Measurements from ENCODE around the gene LRRC7.
"Not testable (repeated sequence)": the region's sequence is repeated elsewhere in the genome, so short reads cannot be mapped to it uniquely, and the experiment has no call there.

Gene LRRC7

GRCh38 chr1:69987881-69988280 lies 420.2 kb downstream of the LRRC7 start:
- no peak for DNase-seq

- DNase-seq, result peak; percentile 26
Observed at GRCh38 chr1:69991644-69992043, 423.9 kb downstream of the LRRC7 start.

- no peak for DNase-seq
Observed at GRCh38 chr1:69992594-69992993, 424.9 kb downstream of the LRRC7 start.

- peak; percentile 41 for DNase-seq
Observed at GRCh38 chr1:69993810-69994209, 426.1 kb downstream of the LRRC7 start.

- peak; percentile 61 for DNase-seq
Observed at GRCh38 chr1:69994241-69994640, 426.5 kb downstream of the LRRC7 start.

GRCh38 chr1:69998847-69999246 lies 431.1 kb downstream of the LRRC7 start:
- DNase-seq, result no peak

- DNase-seq, result peak; percentile 25
Observed at GRCh38 chr1:70003211-70003908, 435.6 kb downstream of the LRRC7 start.

GRCh38 chr1:70005386-70006034 lies 437.8 kb downstream of the LRRC7 start:
- no peak for DNase-seq

GRCh38 chr1:70008660-70009059 lies 440.9 kb downstream of the LRRC7 start:
- DNase-seq, result no peak

- DNase-seq, result peak; percentile 9
Observed at GRCh38 chr1:70017770-70018169, 450.0 kb downstream of the LRRC7 start.

- no peak for DNase-seq
Observed at GRCh38 chr1:70024272-70024671, 456.6 kb downstream of the LRRC7 start.

GRCh38 chr1:70025052-70025451 lies 457.3 kb downstream of the LRRC7 start:
- DNase-seq, result no peak

- DNase-seq, result no peak
Observed at GRCh38 chr1:70025846-70026245, 458.1 kb downstream of the LRRC7 start.

GRCh38 chr1:70033266-70033873 lies 465.6 kb downstream of the LRRC7 start:
- no peak for DNase-seq

- DNase-seq, result no peak
Observed at GRCh38 chr1:70033936-70034335, 466.2 kb downstream of the LRRC7 start.

GRCh38 chr1:70034403-70034802 lies 466.7 kb downstream of the LRRC7 start:
- peak; percentile 68 for DNase-seq

GRCh38 chr1:70038025-70038424 lies 470.3 kb downstream of the LRRC7 start:
- peak; percentile 15 for DNase-seq

GRCh38 chr1:70039485-70039884 lies 471.8 kb downstream of the LRRC7 start:
- no peak for DNase-seq

- no peak for DNase-seq
Observed at GRCh38 chr1:70041317-70042045, 473.8 kb downstream of the LRRC7 start.

- peak; percentile 26 for DNase-seq
Observed at GRCh38 chr1:70042090-70042731, 474.5 kb downstream of the LRRC7 start.

GRCh38 chr1:70043804-70044203 lies 476.1 kb downstream of the LRRC7 start:
- peak; percentile 80 for DNase-seq

GRCh38 chr1:70044832-70045231 lies 477.1 kb downstream of the LRRC7 start:
- peak; percentile 87 for DNase-seq

GRCh38 chr1:70045581-70045980 lies 477.9 kb downstream of the LRRC7 start:
- DNase-seq, result not testable (repeated sequence)
